CD4-positive, alpha-beta T cell treated with Interleukin-15 for 1 hour (primary cell): Measurements from ENCODE around the gene KAZN.

Experiments
- DNase-seq: peaks from one replicate; pipeline ENCODE4 v3.0.0-alpha.2; 2020

Gene KAZN

GRCh38 chr1:15137809-15138208 lies 539.3 kb downstream of the KAZN start:
- peak; percentile 56 for DNase-seq

DNA sequence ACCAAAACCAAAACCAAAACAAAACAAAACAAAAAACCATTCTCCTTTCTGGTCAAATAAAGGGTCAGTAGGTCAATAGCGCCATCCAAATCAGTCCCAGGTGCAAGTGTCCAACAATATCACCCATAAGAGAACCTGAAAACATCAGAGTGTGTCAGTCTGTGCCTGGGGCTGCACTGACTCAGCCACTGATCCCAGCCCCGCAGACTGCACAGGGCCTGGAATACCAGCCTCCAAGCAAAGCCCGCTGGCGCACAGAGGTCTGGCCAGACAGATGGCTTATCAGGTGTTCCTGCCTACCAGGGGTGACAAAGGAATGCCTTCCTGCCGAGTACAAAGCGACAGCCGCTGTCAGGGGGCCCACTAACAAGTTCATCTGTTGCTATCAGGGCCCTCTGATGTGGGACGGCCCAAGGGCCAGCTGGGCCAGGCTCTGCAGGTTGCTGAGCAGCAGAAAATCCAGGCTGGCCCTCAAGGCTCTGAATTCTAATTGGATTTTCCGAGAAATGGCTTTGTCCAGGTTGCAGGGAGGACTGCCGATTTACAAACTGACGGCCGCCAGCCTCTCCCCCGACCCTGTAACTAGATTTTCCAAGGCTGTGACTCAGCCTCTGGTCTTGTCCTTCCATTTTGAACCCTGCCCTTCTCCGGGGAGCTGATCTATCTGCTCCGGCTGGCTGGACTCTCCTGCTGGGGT lies 541.3 kb downstream of the KAZN start:
- no peak for DNase-seq

DNA sequence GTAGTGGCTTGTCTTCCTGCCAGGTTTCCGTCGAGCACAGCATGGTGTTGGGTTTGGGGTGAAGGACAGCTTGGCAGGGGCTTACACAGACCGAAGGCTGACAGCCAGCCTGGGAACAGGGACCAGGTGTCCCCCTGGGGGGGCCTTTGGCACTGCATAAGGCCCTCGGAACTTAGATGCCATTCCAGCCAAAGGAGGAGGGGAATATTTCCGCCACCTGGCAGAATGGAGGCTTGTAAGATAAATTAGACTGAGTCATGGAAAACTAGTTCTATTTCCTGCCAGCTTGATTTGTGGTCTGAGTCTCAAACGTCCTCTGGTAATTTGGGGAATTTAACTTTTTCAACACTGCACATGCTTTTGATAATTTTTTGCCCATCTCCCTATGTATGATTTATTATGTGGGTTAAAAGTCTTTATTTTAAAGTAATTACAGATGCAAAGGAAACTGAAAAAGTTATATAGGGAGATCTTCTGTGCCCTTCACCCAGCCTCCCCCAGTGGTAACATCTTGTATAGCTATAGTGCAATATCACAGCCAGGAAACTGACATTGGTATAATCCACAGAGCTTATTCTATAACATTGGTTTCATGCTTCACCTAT lies 543.6 kb downstream of the KAZN start:
- DNase-seq = no peak

DNA sequence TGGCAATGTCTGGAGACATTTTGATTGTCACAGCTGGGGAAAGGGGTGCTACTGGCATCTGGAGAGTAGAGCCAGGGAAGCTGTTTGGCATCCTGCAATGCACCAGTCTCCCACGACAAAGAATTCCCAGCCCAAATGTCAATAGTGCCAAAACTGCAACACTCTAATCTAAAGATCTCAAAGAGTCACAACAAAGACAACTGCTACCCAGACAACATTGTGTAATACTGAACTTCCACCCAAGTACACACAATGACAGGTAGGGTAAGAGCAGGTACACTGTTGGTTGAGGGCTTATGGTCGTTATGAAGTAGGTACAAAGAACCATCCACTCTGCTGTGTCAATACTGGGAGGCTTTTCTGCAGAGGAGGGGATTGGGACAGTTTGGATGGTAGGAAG lies 546.8 kb downstream of the KAZN start:
- DNase-seq = no peak

- DNase-seq = no peak
These were observed 547.7 kb downstream of the KAZN start for GRCh38 chr1:15146142-15146680.

GRCh38 chr1:15146971-15147376 lies 548.5 kb downstream of the KAZN start:
- no peak for DNase-seq

DNA sequence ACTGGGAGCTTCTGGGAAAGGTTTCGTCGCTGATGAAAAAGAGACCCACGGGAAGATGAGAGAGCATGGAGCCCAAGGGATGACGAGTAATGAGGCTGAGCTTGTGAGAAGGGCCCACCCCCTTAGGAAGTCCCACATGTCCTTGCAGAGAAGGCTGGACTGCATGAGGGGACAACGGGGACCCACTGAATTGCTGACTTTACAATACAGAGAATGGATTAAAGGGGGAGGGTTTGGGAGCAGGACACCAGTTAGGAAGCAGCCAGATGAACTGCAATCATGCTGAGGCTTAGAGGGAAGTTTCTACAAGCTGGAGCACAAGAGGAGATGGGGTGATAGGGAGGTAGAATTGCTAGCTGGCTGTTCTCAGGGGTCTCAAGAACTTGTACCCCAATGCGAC lies 549.5 kb downstream of the KAZN start:
- DNase-seq = no peak

DNA sequence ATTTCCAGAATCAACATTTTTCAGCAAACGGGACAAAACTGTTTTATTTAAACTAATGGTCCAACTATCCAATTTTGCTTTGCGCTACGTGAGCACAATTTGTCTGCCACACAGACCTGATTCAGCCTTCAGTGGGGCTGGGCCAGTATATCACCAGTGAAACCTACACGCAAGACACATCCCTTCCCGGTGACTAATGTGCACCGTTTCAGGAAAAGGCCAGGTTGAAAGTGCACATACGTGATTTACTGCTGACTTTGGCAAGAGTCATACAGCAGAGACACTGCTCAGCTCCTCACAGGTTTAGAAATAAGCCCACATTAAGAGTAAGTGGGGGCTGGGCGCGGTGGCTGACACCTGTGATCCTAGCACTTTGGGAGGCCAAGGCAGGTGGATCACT lies 550.0 kb downstream of the KAZN start:
- no peak for DNase-seq

GRCh38 chr1:15148941-15149340 lies 550.5 kb downstream of the KAZN start:
- no peak for DNase-seq

GRCh38 chr1:15150376-15150775 lies 551.9 kb downstream of the KAZN start:
- no peak for DNase-seq

- no peak for DNase-seq
These were observed 552.9 kb downstream of the KAZN start for GRCh38 chr1:15151377-15151806.

DNA sequence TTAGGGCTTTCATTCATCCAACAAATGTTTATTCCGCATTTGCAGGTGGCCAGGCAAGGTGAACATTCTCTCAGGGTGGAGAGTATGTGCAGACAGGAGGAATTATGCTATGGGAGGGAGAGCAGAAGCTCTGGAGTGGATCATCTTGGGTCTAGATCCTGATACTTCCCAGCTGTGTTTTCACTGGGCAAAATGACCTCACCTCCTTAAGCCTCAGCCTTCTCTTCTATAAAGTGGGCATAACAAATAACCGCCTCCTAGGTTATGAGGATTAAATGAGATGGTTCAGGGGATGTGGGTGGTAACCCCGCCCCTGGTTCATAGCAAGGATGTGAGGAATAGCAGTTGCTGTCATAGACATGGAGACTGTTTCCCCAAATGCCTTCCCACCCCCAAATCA lies 553.4 kb downstream of the KAZN start:
- no peak for DNase-seq

DNA sequence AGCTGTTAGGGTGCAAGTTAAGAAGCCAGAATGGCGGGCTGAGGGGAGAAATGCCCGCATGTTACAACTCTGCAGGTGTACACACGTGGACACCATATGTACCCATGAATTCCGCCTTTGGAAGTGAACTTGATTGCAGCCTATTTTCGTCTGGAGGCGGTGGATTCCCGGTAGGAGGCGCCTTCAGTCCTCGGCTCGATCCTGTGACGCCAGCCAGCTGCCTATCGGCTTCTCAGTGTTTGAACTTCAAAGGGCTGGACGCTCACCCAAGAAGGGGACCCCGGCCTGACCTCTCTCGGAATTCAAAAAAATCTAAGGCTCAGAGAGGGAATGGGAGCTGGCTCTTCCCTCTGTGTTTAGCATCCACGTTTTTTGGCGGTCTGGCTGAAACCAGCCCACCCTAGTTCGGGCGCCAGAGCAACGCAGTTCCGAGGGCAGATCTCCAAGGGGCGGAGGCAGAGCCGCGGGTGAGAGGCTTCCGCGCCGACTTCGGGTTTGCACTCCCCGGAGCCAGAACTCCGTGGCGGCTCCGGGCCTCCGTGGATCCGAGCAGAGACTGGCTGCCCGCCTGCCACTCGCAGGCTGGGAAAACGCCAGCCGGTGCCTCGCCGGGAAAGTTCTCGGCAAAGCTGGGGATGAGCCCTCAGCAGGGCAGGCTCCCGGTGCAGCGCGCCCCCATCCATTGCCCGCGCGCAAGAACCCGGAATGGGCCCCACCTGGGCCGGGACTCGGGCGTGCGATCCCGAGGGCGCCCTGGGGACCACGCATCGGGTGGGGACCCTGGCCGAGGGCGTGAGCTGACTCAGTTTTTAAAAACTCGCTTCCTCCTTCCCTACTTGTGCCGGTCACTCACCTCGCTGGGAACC lies 554.1 kb downstream of the KAZN start:
- DNase-seq = peak; percentile 27

GRCh38 chr1:15153184-15153841 lies 554.8 kb downstream of the KAZN start, which contains the start of gene TMEM51:
TMEM51 (plus strand) TSS chr1:15153747; CDS start chr1:15215088, 61,341 bp downstream.
- DNase-seq = no peak

GRCh38 chr1:15153842-15154479 lies 555.5 kb downstream of the KAZN start:
- DNase-seq = no peak

DNA sequence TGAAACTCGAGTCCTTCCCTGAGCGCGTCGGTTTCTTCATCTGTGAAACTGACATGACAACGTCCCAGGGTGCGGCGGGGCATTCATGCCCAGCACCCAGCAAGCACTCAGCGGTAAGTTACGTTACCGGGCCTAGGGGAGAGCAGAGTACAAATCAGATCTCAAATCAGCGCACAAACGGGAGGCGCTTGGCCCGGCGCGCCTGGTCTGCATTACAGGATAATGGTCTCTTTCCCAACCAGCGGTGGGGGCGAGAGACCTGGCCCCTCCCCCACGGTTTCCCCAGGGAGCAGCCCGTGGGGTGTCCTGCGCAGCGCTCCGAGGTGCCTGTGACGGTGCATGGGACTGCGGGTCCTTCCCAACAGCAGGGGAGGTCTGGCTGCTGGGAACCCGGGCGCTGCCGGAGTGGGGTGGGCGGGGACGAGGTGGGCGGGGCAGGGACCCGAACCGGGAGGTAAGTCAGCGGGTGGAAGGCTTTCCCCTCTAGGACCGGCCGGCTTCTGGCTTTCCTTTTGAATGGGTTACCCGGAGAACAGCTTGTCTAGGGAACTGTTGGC lies 556.1 kb downstream of the KAZN start:
- DNase-seq = no peak

- no peak for DNase-seq
These were observed 556.7 kb downstream of the KAZN start for GRCh38 chr1:15155191-15155590.

DNA sequence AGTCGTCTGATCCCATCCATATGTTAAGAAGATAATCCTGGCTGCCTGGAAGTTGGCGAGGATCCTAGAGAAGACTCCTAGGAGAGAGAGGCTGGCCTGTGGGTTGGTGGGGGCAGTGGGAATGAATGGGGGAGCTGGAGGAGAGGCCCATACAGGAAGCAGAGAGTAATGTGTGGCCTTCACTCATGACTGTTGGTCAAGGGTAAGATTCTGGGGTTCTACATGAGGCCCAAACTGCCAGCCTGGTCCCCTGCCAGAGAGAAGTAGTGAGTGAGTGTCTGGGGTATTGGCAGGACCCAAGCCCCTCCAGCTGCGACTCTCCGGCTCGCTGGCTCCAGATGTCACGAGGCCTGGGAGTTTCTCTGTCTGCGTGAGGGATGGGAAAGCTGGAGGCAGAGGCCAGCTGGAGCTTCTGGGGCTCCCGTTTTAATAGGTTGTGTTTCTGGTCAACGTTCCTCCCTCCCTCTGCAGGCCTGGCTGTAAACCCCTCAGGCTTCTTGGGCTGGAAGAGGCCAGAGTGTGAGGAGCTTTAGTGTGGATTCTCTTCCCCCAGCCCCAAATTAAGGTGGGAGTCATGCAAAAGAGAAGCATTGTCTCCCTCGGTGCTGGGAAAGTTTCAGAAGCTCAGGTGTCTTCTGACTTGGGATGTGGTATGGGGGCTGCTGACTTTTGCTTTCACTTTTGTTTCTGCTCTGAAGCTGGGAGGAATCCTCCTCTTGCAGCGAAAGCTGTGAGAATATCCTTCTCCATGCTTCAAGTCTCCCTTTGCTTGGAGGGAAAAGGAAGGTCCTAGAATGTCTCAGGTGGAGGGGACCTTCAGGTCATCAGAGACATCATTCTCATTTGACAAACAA lies 557.6 kb downstream of the KAZN start:
- no peak for DNase-seq

GRCh38 chr1:15156807-15157380 lies 558.4 kb downstream of the KAZN start:
- DNase-seq = no peak

GRCh38 chr1:15157524-15158399 lies 559.3 kb downstream of the KAZN start:
- DNase-seq = no peak
